ENCODE measurements around the gene TEX14. TPM values are rescaled to one million over a fixed set of nuclear protein-coding genes. Genes with fewer than 3 reads are reported as not detected.
A peak's percentile ranks its signal among the peaks of the same experiment; 100 is the strongest.

TEX14 gene
- total and polyA plus RNA-seq, 7 donors: 0.05 to 3.5 (median 0.11) TPM; not detected in 1

DNA sequence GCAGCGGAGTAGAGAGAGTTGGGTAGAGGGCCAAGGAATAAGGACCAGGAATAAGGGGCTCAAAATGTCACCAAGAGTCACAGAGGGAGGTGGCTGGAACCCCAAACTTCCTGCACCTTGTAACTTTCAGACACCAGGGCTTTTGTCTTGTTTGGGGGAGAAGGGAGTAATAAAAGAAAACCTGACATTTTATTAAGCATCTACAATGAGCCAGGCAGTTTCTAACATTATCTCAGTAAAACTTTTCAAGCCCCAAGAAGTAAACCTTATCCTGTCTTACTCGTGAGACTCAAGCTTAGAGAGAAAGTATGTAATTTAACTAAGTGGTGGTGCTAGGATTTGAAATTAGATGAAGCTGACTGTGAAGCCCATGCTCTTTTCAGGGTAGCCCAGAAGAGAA, 176.6 kb downstream of the TEX14 start:
- Histone ChIP-seq H3K4me1 (peaks cover 26% of the 10 kb centered on the region), H3K27me3 (ENCODE audit: insufficient read depth in 3 of 3, low read length in 2 of 3) (no peaks in the 10 kb centered on the region), H3K36me3 (ENCODE audit: insufficient read depth in 1 of 2, low read depth in 1 of 2) (peaks cover 4 to 37% of the 10 kb centered on the region in 2 donors), H3K4me3 (peak overlapping the region; percentile 77), H3K27ac (peak overlapping the region; percentile 72), H3K9me3 (no peaks in the 10 kb centered on the region)
- intact Hi-C loops (cut with DNase I): loop anchor here (5.0 to 10.0 kb wide), 2 partner anchors 160 to 177 kb away; partner anchors contain the start of genes SUPT4H1 (in 2 of the 2), RAD51C (in 1 of the 2) and TEX14 (in 1 of the 2)
- ATAC-seq (no peak), DNase-seq (no peak)
- TF ChIP-seq, protein P1, sequence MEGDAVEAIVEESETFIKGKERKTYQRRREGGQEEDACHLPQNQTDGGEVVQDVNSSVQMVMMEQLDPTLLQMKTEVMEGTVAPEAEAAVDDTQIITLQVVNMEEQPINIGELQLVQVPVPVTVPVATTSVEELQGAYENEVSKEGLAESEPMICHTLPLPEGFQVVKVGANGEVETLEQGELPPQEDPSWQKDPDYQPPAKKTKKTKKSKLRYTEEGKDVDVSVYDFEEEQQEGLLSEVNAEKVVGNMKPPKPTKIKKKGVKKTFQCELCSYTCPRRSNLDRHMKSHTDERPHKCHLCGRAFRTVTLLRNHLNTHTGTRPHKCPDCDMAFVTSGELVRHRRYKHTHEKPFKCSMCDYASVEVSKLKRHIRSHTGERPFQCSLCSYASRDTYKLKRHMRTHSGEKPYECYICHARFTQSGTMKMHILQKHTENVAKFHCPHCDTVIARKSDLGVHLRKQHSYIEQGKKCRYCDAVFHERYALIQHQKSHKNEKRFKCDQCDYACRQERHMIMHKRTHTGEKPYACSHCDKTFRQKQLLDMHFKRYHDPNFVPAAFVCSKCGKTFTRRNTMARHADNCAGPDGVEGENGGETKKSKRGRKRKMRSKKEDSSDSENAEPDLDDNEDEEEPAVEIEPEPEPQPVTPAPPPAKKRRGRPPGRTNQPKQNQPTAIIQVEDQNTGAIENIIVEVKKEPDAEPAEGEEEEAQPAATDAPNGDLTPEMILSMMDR (IDR thresholded peaks at IDR 0.05): no peak
- 41 to 66% (median 44%) methylated on average over 2 of the region's 2 CpGs for whole genome bisulfite sequencing, 3 donors

DNA sequence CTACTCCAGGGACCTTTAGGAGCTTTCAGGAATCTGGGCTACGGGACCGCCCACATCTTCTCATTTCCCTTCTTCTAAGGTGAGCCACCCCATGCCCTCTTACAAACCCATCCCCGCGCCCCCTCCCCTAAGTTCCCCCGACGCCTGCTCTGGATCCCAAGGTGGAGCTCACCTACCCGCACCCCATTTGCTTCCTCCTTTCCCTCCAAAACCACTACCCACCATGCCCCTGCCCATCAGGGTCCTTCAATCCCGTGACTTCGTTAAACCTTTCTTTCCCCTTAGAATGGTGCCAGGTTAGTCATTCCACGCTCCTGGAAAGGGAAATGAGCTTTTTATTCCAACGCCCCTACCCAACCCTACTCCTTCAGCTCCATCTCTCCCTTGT, 177.1 kb downstream of the TEX14 start:
- Histone ChIP-seq H3K9me3 (no peaks in the 10 kb centered on the region), H3K36me3 (ENCODE audit: insufficient read depth in 1 of 2, low read depth in 1 of 2) (peaks cover 7 to 42% of the 10 kb centered on the region in 2 donors), H3K4me1 (peaks cover 26% of the 10 kb centered on the region), H3K4me3 (peak overlapping the region; percentile 77), H3K27me3 (ENCODE audit: insufficient read depth in 3 of 3, low read length in 2 of 3) (no peaks in the 10 kb centered on the region), H3K27ac (peak overlapping the region; percentile 72)
- DNase-seq: no peak
- ATAC-seq: no peak
- TF ChIP-seq, protein P1 (IDR thresholded peaks at IDR 0.05): no peak
- intact Hi-C loops (cut with DNase I): loop anchor here (5.0 to 10.0 kb wide), 3 partner anchors 160 to 188 kb away; partner anchors contain the start of genes SUPT4H1 (in 2 of the 2), RAD51C (in 1 of the 2) and TEX14 (in 1 of the 2)
- whole genome bisulfite sequencing, 3 donors: 18 to 28% (median 20%) methylated on average over 11 of the region's 11 CpGs

DNA sequence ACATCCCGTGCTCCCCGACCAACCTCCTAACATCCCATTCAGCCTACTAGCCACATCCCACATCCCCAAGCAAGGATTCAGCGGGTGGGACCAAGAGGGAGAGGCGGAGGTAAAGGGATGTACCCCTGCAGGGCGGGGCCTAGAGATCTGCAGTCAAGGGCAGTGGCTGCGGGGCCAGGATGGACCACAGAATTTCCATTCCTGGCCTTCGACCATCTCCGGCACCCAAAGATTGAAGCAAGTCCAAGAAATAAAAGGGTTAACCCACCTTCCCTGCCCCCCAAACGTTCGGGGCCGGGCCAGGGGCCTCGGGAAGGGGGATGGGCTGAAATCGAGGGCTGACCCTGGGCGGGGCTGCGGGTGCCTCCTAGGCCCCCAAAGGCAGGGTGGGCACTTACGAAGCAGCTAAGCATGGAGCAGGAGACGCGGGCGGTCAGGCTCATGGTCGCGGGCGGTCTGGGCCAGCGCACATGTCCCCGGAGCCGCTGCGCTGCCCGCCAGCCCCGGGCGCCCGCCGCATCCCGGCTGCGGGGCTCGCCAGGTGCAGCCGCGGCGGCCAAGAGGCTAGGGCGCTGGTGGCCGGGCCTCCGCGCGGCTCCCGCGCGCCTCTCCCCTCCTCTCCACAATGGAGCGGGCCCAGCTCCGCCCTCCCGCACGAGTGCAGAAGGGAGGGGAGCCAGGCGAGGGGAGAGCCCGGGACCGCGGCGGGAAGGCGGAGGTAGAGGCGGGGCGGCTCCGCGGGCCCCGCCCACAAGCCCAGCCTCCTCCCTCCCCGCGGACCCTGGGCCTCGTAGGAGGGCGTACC, 177.7 kb downstream of the TEX14 start, which contains the start of gene MTMR4:
Gene MTMR4, minus strand, starts transcription at position 674 of the 805 bp plus-strand sequence. Its CDS starts 231 bp downstream, at position 443.
- Histone ChIP-seq H3K36me3 (ENCODE audit: insufficient read depth in 1 of 2, low read depth in 1 of 2) (peaks cover 7 to 48% of the 10 kb centered on the region in 2 donors), H3K27me3 (ENCODE audit: insufficient read depth in 3 of 3, low read length in 2 of 3) (no peaks in the 10 kb centered on the region), H3K4me3 (peak within 1 kb of the TSS; percentile 77), H3K4me1 (peaks cover 26% of the 10 kb centered on the region), H3K27ac (peak within 1 kb of the TSS; percentile 72), H3K9me3 (no peaks in the 10 kb centered on the region)
- intact Hi-C loops (cut with DNase I): loop anchor here (5.0 to 10.0 kb wide), 2 partner anchors 159 to 188 kb away; partner anchors contain the start of gene SUPT4H1 (in 2 of the 2)
- TF ChIP-seq, protein P1 (IDR thresholded peaks at IDR 0.05): no peak
- ATAC-seq (peak in 2 of 4 donors; percentile 18 to 28), DNase-seq (peak; percentile 80 to 86)
- 1 to 5% (median 3%) methylated on average over 35 to 62 of the region's 64 CpGs for WGBS, 3 donors

DNA sequence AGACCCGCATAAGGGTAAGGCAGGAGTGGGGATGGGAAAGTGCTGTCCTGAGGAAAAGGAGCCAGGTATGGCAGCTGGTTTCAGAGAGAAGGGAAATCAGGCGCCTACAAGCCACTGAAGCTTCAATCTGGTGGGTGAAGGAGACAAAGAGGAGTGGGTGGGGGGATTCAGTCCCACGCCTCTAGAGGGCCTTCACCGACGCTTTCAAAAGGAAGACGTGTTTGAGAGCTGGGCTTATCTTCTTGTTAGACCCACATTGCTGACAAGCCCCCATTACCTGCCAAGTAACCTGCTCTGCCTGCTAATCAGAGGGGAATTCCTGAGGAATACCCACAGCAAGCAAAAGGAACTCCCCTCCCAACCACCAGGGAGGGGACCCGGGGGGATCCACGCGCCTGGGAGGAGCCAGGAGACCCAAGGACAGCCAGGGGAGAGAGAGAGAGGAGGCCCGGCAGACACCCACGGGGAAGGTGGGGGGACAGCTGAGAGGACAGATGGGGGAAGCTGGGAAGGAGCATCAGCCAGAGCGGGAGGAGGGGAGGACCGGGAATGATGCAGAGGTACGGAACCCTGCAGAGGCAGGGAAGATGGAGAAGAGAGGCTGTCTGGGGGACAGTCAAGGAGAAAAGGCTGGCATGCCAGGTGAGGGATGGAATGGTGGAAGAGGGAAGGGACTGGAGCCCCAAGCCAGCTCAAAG, 178.4 kb downstream of the TEX14 start:
- Histone ChIP-seq H3K4me3 (peak overlapping the region; percentile 77), H3K4me1 (peaks cover 26% of the 10 kb centered on the region), H3K36me3 (ENCODE audit: insufficient read depth in 1 of 2, low read depth in 1 of 2) (peaks cover 7 to 56% of the 10 kb centered on the region in 2 donors), H3K27ac (no peak overlapping the region), H3K27me3 (ENCODE audit: insufficient read depth in 3 of 3, low read length in 2 of 3) (no peaks in the 10 kb centered on the region), H3K9me3 (no peaks in the 10 kb centered on the region)
- ATAC-seq: no peak
- DNase-seq: no peak
- intact Hi-C loops (cut with DNase I): loop anchor here (5.0 to 10.0 kb wide), 2 partner anchors 159 to 189 kb away; partner anchors contain the start of gene SUPT4H1 (in 2 of the 2)
- WGBS, 3 donors: 39 to 53% (median 46%) methylated on average over 14 of the region's 14 CpGs
- TF ChIP-seq, protein P1 (IDR thresholded peaks at IDR 0.05): no peak
